Memory B cell (primary cell): Measurements from ENCODE around the gene CHCHD1.

ENCODE experiments used
- ATAC-seq: fragments of 150-1000 bp; cut with Tn5 transposase; 2 replicates; pipeline ENCODE4 v1.10.0; 2021; ENCODE audit warnings: low read depth, mild to moderate bottlenecking, moderate library complexity
- DNase-seq, 2 donors: peaks; one replicate each; pipeline ENCODE4 v3.0.0; 2022; ENCODE audit warnings: low spot score in 2 of 2
- H3K27ac Mint-ChIP-seq: one replicate; pipeline ENCODE4 v1.8.0; 2022; ENCODE audit warnings: mild to moderate bottlenecking, moderate library complexity, mixed read lengths
- H3K27me3 Mint-ChIP-seq: one replicate; pipeline ENCODE4 v1.8.0; 2022; ENCODE audit warnings: mixed read lengths
- H3K36me3 Mint-ChIP-seq: one replicate; pipeline ENCODE4 v1.8.0; 2022; ENCODE audit warnings: mild to moderate bottlenecking, mixed read lengths
- H3K4me1 Mint-ChIP-seq: one replicate; pipeline ENCODE4 v1.8.0; 2022; ENCODE audit warnings: mixed read lengths
- H3K4me3 Mint-ChIP-seq: one replicate; pipeline ENCODE4 v1.8.0; 2022; ENCODE audit warnings: mild to moderate bottlenecking, moderate library complexity, mixed read lengths
- H3K9me3 Mint-ChIP-seq: one replicate; pipeline ENCODE4 v1.8.0; 2022; ENCODE audit warnings: mixed read lengths

The CHCHD1 gene

DNA sequence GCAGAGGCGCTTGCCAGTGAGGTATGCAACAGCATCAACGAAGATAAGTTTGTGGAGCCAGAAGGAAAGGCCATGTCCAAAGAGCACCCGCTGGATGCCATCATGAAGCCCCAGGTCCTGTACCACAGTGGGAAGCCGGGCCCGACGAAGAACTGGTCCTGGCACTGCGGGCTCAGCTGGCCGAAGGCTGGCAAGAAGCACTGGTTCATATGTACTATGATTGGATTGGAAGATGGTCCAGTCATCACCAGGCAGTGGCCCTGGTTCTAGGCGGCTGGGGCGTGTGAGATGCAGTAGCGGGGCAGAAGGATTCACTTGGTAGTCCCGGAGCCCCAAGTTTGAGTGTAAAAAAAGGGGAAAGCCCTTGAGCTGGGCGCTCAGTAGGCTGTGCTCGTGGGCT is 25.6 kb downstream of the CHCHD1 start:
- peaks cover 33% of the 10 kb centered on the region for H3K36me3 Mint-ChIP-seq
- DNase-seq (no peak), ATAC-seq (no peak)
- no peaks in the 10 kb centered on the region for H3K27me3 Mint-ChIP-seq
- H3K27ac Mint-ChIP-seq = no peak overlapping the region
- H3K9me3 Mint-ChIP-seq = no peaks in the 10 kb centered on the region
- no peak overlapping the region for H3K4me3 Mint-ChIP-seq
- H3K4me1 Mint-ChIP-seq = peaks cover 31% of the 10 kb centered on the region

GRCh38 chr10:73808021-73808815 is 26.4 kb downstream of the CHCHD1 start:
- peaks cover 29% of the 10 kb centered on the region for H3K36me3 Mint-ChIP-seq
- ATAC-seq = no peak
- peaks cover 31% of the 10 kb centered on the region for H3K4me1 Mint-ChIP-seq
- no peaks in the 10 kb centered on the region for H3K27me3 Mint-ChIP-seq
- no peaks in the 10 kb centered on the region for H3K9me3 Mint-ChIP-seq
- H3K4me3 Mint-ChIP-seq = no peak overlapping the region
- no peak overlapping the region for H3K27ac Mint-ChIP-seq
- DNase-seq = no peak

DNA sequence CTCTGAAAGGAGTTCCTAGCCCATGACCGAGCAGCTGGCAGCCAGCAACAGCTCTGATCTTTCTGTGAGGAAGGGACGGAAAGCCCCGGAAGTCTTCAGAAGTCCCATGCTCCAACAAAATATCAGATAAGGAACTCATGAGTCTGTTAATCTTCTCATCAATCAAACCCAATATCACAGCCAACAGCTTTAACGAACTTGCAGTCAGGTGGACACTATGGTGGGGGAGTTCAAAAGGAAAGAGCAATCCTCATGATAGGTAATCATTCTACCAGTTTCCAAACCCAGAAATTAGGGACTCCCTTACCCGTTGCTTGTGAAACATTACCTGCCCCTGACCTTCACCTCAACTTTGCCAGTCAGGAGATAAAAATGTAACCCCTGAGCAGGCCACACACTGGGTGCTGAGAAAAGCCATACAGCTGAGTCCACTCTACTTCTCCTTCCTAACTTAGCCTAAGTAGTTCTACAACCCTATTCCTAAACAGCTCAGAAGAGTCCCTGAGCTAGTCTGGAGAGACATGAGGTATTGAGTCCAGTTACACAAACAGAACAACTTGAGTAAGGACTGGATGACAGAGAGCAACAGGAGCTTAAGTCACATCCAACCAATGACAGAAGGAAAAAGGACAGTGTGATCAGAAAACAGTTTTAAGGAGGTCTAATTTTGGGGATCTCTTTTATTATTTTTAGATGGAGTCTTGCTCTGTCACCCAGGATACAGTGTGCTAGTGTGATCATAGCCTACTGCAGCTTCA is 27.4 kb downstream of the CHCHD1 start:
- H3K27ac Mint-ChIP-seq = no peak overlapping the region
- H3K36me3 Mint-ChIP-seq = peaks cover 27% of the 10 kb centered on the region
- no peaks in the 10 kb centered on the region for H3K9me3 Mint-ChIP-seq
- no peaks in the 10 kb centered on the region for H3K27me3 Mint-ChIP-seq
- DNase-seq = no peak
- no peak for ATAC-seq
- peaks cover 23% of the 10 kb centered on the region for H3K4me1 Mint-ChIP-seq
- H3K4me3 Mint-ChIP-seq = peak overlapping the region; percentile 55

DNA sequence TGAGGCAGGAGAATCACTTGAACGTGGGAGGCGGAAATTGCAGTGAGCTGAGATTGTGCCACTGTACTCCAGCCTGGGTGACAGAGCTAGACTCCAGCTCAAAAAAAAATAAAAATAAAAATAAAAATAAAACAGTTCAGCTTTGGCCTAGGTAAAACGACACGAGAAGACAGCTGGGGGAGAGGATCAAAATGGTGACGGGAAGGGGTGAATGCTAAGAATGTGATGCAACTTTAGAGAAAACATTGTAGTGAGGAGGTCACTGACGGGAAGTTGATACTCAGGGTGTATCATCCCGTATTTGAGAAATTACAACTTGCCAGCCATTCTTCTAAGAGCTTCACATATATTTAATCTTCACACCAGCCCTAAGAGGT is 28.5 kb downstream of the CHCHD1 start:
- peak overlapping the region; percentile 87 for H3K4me3 Mint-ChIP-seq
- H3K27me3 Mint-ChIP-seq = no peaks in the 10 kb centered on the region
- ATAC-seq = no peak
- peaks cover 23% of the 10 kb centered on the region for H3K4me1 Mint-ChIP-seq
- H3K36me3 Mint-ChIP-seq = peaks cover 27% of the 10 kb centered on the region
- peak overlapping the region; percentile 77 for H3K27ac Mint-ChIP-seq
- no peak for DNase-seq
- no peaks in the 10 kb centered on the region for H3K9me3 Mint-ChIP-seq

GRCh38 chr10:73810735-73811465 is 29.1 kb downstream of the CHCHD1 start:
- Mint-ChIP-seq H3K9me3 (no peaks in the 10 kb centered on the region), H3K4me1 (peaks cover 21% of the 10 kb centered on the region), H3K4me3 (peak overlapping the region; percentile 87), H3K27me3 (no peaks in the 10 kb centered on the region), H3K36me3 (peaks cover 27% of the 10 kb centered on the region), H3K27ac (peak overlapping the region; percentile 77)
- ATAC-seq (peak; percentile 21), DNase-seq (no peak)

- H3K27ac Mint-ChIP-seq = peak overlapping the region; percentile 47
- H3K36me3 Mint-ChIP-seq = peaks cover 22% of the 10 kb centered on the region
- H3K9me3 Mint-ChIP-seq = no peaks in the 10 kb centered on the region
- no peaks in the 10 kb centered on the region for H3K27me3 Mint-ChIP-seq
- ATAC-seq = no peak
- peaks cover 15% of the 10 kb centered on the region for H3K4me1 Mint-ChIP-seq
- DNase-seq = no peak
- H3K4me3 Mint-ChIP-seq = peak overlapping the region; percentile 46
Measured at GRCh38 chr10:73812657-73813056, 30.8 kb downstream of the CHCHD1 start.

DNA sequence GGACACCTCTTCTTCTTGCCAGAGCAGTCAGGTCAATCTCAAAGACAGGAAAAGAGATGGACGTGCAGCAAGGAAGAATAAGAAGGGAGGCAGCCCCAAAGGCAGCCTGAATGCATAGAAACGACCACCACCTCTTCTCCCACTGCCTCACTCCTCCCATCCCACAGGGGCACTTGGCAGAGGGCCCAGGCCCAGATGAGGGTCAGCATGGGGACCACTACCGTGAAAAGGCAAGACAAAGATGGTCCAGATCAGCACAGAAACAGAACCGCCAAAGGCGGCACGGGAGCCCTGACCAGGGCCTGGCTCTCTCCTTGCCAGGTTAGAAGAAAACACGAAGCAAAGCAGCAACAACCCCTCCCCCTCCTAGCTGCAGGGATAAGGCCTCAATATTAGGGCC is 31.5 kb downstream of the CHCHD1 start:
- Mint-ChIP-seq H3K9me3 (no peaks in the 10 kb centered on the region), H3K36me3 (peaks cover 22% of the 10 kb centered on the region)

DNA sequence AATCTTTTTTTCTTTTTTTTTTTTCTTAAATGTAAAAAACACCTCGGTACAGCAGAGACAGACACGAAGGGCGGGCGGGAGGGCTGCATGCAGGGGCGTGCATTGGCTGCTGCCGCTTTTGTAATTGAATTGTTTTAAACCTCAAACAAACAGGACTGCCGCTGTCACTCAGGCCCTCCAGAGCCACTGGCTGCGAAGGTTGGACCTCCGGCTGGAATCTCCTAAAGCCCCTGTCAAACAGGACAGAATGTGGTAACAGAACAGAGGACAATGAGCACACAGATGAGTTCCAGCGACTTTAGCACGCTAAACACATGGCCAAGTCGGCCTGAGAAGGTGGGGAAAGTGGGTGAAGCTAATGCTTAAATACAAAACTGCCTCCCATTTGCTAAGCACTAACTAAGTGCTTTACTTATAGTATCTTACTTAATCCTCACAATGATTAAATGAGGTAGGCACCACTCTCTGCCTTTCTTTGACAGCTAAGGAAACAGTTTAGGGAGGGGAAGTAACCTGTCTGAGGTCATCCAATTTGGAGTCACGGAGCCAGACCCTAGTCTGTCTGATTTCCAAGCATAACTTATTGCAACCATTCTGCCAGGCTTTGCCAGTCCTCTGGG is 32.5 kb downstream of the CHCHD1 start:
- Mint-ChIP-seq H3K27ac (peak overlapping the region; percentile 75), H3K4me3 (no peak overlapping the region), H3K4me1 (peaks cover 9% of the 10 kb centered on the region), H3K36me3 (peaks cover 19% of the 10 kb centered on the region), H3K9me3 (no peaks in the 10 kb centered on the region), H3K27me3 (no peaks in the 10 kb centered on the region)
- ATAC-seq (no peak), DNase-seq (no peak)

More for the DNA sequence above, 31.5 kb downstream of the CHCHD1 start:
- Mint-ChIP-seq H3K4me3 (no peak overlapping the region), H3K4me1 (peaks cover 15% of the 10 kb centered on the region), H3K27ac (no peak overlapping the region), H3K27me3 (no peaks in the 10 kb centered on the region)
- no peak for DNase-seq
- no peak for ATAC-seq

GRCh38 chr10:73814896-73815718 is 33.3 kb downstream of the CHCHD1 start:
- Mint-ChIP-seq H3K9me3 (no peaks in the 10 kb centered on the region), H3K27ac (peak overlapping the region; percentile 75), H3K4me3 (no peak overlapping the region), H3K36me3 (peaks cover 18% of the 10 kb centered on the region), H3K27me3 (no peaks in the 10 kb centered on the region), H3K4me1 (peaks cover 4% of the 10 kb centered on the region)
- DNase-seq (no peak), ATAC-seq (no peak)

DNA sequence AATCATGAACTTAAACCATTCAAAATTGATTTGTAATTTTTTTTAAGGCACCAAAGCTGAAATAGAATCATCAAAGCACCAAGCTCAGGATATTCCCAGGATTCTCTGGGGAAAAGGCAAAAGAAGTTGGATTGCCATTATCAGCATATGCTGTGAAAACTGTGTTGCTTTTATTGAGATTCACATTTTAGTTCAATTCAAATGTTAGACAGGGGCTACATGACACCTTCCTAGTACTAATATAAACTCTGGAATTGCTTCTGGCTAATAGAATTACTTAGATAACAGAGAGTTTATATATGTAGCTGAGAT is 33.8 kb downstream of the CHCHD1 start:
- ATAC-seq = no peak
- no peaks in the 10 kb centered on the region for H3K27me3 Mint-ChIP-seq
- no peak overlapping the region for H3K27ac Mint-ChIP-seq
- H3K4me1 Mint-ChIP-seq = peaks cover under 1% of the 10 kb centered on the region
- DNase-seq = no peak
- H3K4me3 Mint-ChIP-seq = no peak overlapping the region
- H3K36me3 Mint-ChIP-seq = peaks cover 17% of the 10 kb centered on the region
- no peaks in the 10 kb centered on the region for H3K9me3 Mint-ChIP-seq

- DNase-seq (no peak), ATAC-seq (no peak)
- H3K27me3 Mint-ChIP-seq = no peaks in the 10 kb centered on the region
- H3K36me3 Mint-ChIP-seq = peaks cover 21% of the 10 kb centered on the region
- H3K4me3 Mint-ChIP-seq = no peak overlapping the region
- H3K9me3 Mint-ChIP-seq = no peaks in the 10 kb centered on the region
- H3K4me1 Mint-ChIP-seq = no peaks in the 10 kb centered on the region
- no peak overlapping the region for H3K27ac Mint-ChIP-seq
Measured at GRCh38 chr10:73816917-73817729, 35.3 kb downstream of the CHCHD1 start.

GRCh38 chr10:73817826-73818225 is 36.0 kb downstream of the CHCHD1 start:
- no peaks in the 10 kb centered on the region for H3K27me3 Mint-ChIP-seq
- DNase-seq = no peak
- H3K27ac Mint-ChIP-seq = no peak overlapping the region
- H3K4me3 Mint-ChIP-seq = no peak overlapping the region
- H3K9me3 Mint-ChIP-seq = no peaks in the 10 kb centered on the region
- no peak for ATAC-seq
- H3K4me1 Mint-ChIP-seq = no peaks in the 10 kb centered on the region
- H3K36me3 Mint-ChIP-seq = peaks cover 26% of the 10 kb centered on the region

DNA sequence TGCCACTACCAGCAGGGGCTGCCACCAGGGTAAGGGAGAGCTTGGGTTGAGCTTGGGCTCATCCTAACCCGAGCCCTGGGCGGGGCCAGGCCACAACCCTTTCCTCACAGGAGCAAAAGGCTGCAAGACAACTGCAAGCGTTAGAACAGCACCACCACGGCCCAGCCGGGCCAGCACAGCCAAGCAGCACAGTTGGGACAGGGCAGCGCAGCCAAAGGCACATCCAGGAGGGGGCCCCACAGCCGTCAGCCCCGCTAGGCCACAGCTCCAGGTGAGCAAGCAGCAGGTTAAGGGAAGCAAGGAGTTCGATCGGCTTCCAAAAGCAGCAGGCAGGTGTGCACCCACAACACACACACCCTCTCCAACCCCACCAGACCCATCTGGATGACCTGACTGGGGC is 36.6 kb downstream of the CHCHD1 start:
- Mint-ChIP-seq H3K4me3 (no peak overlapping the region), H3K27ac (no peak overlapping the region), H3K4me1 (no peaks in the 10 kb centered on the region), H3K9me3 (no peaks in the 10 kb centered on the region), H3K36me3 (peaks cover 22% of the 10 kb centered on the region), H3K27me3 (no peaks in the 10 kb centered on the region)
- no peak for ATAC-seq
- DNase-seq = no peak
